ENCODE data around the gene WIPF2. TPM values are rescaled to one million over a fixed set of nuclear protein-coding genes. Genes with fewer than 3 reads are reported as not detected.

WIPF2 gene
- total RNA-seq, 1 donor from 2014 or later, result 32.2 TPM

- TF ChIP-seq, protein P1, sequence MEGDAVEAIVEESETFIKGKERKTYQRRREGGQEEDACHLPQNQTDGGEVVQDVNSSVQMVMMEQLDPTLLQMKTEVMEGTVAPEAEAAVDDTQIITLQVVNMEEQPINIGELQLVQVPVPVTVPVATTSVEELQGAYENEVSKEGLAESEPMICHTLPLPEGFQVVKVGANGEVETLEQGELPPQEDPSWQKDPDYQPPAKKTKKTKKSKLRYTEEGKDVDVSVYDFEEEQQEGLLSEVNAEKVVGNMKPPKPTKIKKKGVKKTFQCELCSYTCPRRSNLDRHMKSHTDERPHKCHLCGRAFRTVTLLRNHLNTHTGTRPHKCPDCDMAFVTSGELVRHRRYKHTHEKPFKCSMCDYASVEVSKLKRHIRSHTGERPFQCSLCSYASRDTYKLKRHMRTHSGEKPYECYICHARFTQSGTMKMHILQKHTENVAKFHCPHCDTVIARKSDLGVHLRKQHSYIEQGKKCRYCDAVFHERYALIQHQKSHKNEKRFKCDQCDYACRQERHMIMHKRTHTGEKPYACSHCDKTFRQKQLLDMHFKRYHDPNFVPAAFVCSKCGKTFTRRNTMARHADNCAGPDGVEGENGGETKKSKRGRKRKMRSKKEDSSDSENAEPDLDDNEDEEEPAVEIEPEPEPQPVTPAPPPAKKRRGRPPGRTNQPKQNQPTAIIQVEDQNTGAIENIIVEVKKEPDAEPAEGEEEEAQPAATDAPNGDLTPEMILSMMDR (IDR thresholded peaks at IDR 0.05; ENCODE audit: unreplicated experiment), result no peak
- H3K4me3 Mint-ChIP-seq (ENCODE audit: unreplicated experiment), result no peak overlapping the region
- H3K27me3 Mint-ChIP-seq (ENCODE audit: unreplicated experiment), result peaks cover 14% of the 10 kb centered on the region
- H3K4me1 Mint-ChIP-seq (ENCODE audit: unreplicated experiment), result peaks cover 26% of the 10 kb centered on the region
- H3K9me3 Mint-ChIP-seq (ENCODE audit: unreplicated experiment), result no peaks in the 10 kb centered on the region
- DNase-seq (ENCODE audit: low spot score), result no peak
- H3K36me3 Mint-ChIP-seq (ENCODE audit: low read depth, unreplicated experiment), result peaks cover 13% of the 10 kb centered on the region
- peak overlapping the region; percentile 8 for H3K27ac Mint-ChIP-seq (ENCODE audit: unreplicated experiment)
These were observed 111.0 kb downstream of the WIPF2 start for GRCh38 chr17:40329839-40330794.

- TF ChIP-seq, protein P1 (IDR thresholded peaks at IDR 0.05; ENCODE audit: unreplicated experiment), result no peak
- H3K36me3 Mint-ChIP-seq (ENCODE audit: low read depth, unreplicated experiment), result peaks cover 14% of the 10 kb centered on the region
- H3K4me1 Mint-ChIP-seq (ENCODE audit: unreplicated experiment), result peaks cover 18% of the 10 kb centered on the region
- H3K9me3 Mint-ChIP-seq (ENCODE audit: unreplicated experiment), result no peaks in the 10 kb centered on the region
- no peak for DNase-seq (ENCODE audit: low spot score)
- peak overlapping the region; percentile 7 for H3K4me3 Mint-ChIP-seq (ENCODE audit: unreplicated experiment)
- peaks cover 12% of the 10 kb centered on the region for H3K27me3 Mint-ChIP-seq (ENCODE audit: unreplicated experiment)
- H3K27ac Mint-ChIP-seq (ENCODE audit: unreplicated experiment), result peak overlapping the region; percentile 48
These were observed 111.9 kb downstream of the WIPF2 start for GRCh38 chr17:40330850-40331470.

DNA sequence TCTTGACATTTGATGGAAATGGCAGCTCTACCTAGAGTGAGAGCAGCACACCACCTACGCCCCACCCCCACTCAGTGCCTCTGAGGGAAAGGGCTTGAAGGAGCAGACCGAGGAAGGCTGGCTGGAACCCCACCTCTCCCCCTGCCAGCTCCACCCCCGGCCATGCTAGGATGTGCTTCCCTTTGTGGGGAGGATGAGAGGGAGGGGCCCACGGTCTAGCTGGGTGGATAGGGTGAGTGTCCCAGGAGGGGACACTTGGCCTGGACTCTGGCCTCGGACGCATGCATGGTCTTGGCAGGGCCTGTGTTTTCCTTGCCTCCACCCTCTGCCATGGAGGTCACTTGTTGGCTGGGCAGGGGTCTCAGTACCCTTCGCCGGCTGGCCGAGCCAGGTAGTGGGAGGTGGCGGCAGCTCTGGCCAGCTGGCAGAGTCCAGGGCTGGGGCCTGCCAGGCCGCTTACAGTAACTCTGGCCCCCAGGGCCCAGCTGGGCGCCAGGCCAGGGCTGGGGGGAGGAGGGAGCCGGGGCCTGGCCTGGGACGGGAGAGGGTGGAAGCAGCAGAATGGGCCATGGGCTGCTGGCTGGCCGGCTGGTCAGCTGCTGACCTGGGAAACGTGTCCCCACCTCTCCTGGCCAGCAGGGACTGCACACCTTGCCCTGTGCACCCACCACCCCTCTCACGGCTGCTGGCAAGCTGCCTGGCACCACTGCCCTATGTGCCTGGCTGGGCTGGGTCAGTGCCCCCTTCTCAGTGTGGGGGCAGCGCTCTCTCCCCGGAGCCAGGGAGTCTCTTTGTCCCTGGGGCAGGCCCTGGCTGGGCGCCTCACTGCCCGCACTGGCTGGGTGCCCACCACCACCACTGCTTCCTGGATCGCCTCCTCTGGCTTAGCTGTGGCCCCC, 112.9 kb downstream of the WIPF2 start:
- Mint-ChIP-seq H3K36me3 (ENCODE audit: low read depth, unreplicated experiment) (peaks cover 14% of the 10 kb centered on the region), H3K4me1 (ENCODE audit: unreplicated experiment) (peaks cover 16% of the 10 kb centered on the region), H3K9me3 (ENCODE audit: unreplicated experiment) (no peaks in the 10 kb centered on the region), H3K27me3 (ENCODE audit: unreplicated experiment) (peaks cover 8% of the 10 kb centered on the region), H3K27ac (ENCODE audit: unreplicated experiment) (no peak overlapping the region), H3K4me3 (ENCODE audit: unreplicated experiment) (peak overlapping the region; percentile 7)
- no peak for DNase-seq (ENCODE audit: low spot score)
- TF ChIP-seq, protein P1 (IDR thresholded peaks at IDR 0.05; ENCODE audit: unreplicated experiment), result no peak

Small RNA genes within 50 kb of the gene (microRNA-seq; reads per million reads assigned to microRNA genes)
- not detected for gene MIR6867 (ENCODE audit: unreplicated experiment)

Other genes with a start within 250 kb of the WIPF2 start
- 132 TPM for gene PSMD3, start 238.5 kb upstream of the WIPF2 start, total RNA-seq (ENCODE audit: unreplicated experiment)
- not detected for gene CSF3, start 203.9 kb upstream of the WIPF2 start, total RNA-seq (ENCODE audit: unreplicated experiment)
- 111 TPM for gene MED24, start 164.9 kb upstream of the WIPF2 start, total RNA-seq (ENCODE audit: unreplicated experiment)
- 13.6 TPM for gene THRA, start 156.3 kb upstream of the WIPF2 start, total RNA-seq (ENCODE audit: unreplicated experiment)
- gene NR1D1, start 118.7 kb upstream of the WIPF2 start, total RNA-seq (ENCODE audit: unreplicated experiment), result 2.6 TPM
- gene MSL1, start 97.3 kb upstream of the WIPF2 start, total RNA-seq (ENCODE audit: unreplicated experiment), result 96.2 TPM
- gene CASC3, start 78.8 kb upstream of the WIPF2 start, total RNA-seq (ENCODE audit: unreplicated experiment), result 96.4 TPM
- gene RAPGEFL1, start 41.8 kb upstream of the WIPF2 start, total RNA-seq (ENCODE audit: unreplicated experiment), result 18.3 TPM
- 18.2 TPM for gene CDC6, start 68.6 kb downstream of the WIPF2 start, total RNA-seq (ENCODE audit: unreplicated experiment)
- gene RARA, start 89.9 kb downstream of the WIPF2 start, total RNA-seq (ENCODE audit: unreplicated experiment), result 42.8 TPM
- 1.1 TPM for gene GJD3, start 145.4 kb downstream of the WIPF2 start, total RNA-seq (ENCODE audit: unreplicated experiment)
- gene TOP2A, start 198.6 kb downstream of the WIPF2 start, total RNA-seq (ENCODE audit: unreplicated experiment), result 28.3 TPM
- gene IGFBP4, start 224.1 kb downstream of the WIPF2 start, total RNA-seq (ENCODE audit: unreplicated experiment), result 1,531 TPM